Measurements from ENCODE around the gene TOR1AIP2.

GRCh38 chr1:179809506-179810366, 67.9 kb downstream of the TOR1AIP2 start:
- TF ChIP-seq ETV5 (CRISPR knock-in tag; IDR thresholded peaks at IDR 0.05; ENCODE audit: borderline replicate concordance) (no peak), ZNF547 (CRISPR knock-in tag; IDR thresholded peaks at IDR 0.05) (no peak), CTCF (CRISPR knock-in tag; IDR thresholded peaks at IDR 0.05) (peak; percentile 88), POLR2A (IDR thresholded peaks at IDR 0.05; ENCODE audit: insufficient read depth in 1 of 2, low read depth in 2 of 2, low read length in 2 of 2) (no peak), CBX2 (IDR thresholded peaks at IDR 0.05; ENCODE audit: low read depth, low read length) (no peak), CBX2 (CRISPR knock-in tag; IDR thresholded peaks at IDR 0.05; ENCODE audit: low read depth) (no peak), ZNF274 (CRISPR knock-in tag; IDR thresholded peaks at IDR 0.05) (no peak), SUZ12 (IDR thresholded peaks at IDR 0.05; ENCODE audit: low read depth, low read length) (no peak), FOSL1 (CRISPR knock-in tag; IDR thresholded peaks at IDR 0.05; ENCODE audit: borderline replicate concordance) (no peak), JUNB (CRISPR knock-in tag; IDR thresholded peaks at IDR 0.05; ENCODE audit: borderline replicate concordance) (no peak), ESRRA (CRISPR knock-in tag; IDR thresholded peaks at IDR 0.05; ENCODE audit: low read depth) (no peak), ZNF121 (CRISPR knock-in tag; IDR thresholded peaks at IDR 0.05) (no peak), ZBTB26 (CRISPR knock-in tag; IDR thresholded peaks at IDR 0.05; ENCODE audit: borderline replicate concordance) (no peak)

All from HepG2 (cell line).